HG02610 (cell line): Measurements from ENCODE around the gene PDGFRA.
"Not testable (repeated sequence)": the region's sequence is repeated elsewhere in the genome, so short reads cannot be mapped to it uniquely, and the experiment has no call there.

ENCODE experiments used
- ATAC-seq: cut with Tn5 transposase; IDR thresholded peaks from one replicate; pipeline ENCODE4 v1.9.1; 2021; ENCODE audit warnings: mild to moderate bottlenecking, moderate library complexity; ENCODE audit not compliant: unreplicated experiment

Gene PDGFRA

GRCh38 chr4:54317690-54318089 is 88.6 kb downstream of the PDGFRA start:
- ATAC-seq: no peak

DNA sequence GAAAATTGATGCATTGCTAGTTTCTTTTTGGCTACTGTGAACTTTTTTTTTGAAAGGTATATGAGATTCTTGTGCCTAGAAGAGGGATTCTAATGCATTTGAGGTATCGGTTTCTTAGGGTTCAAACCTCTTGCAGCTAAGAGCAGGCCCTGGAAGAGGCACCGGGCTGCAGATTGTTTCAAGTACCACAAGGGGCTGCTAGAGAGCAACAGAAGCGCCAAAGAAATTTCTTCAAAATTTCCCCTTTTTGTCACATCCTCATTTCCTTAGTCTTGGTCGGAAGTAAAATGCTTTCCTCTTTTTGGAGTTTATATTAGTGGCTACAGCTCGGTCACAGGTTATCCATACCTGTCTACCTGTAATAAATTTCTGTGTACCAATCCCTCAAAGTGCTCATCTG is 89.8 kb downstream of the PDGFRA start:
- peak; percentile 32 for ATAC-seq

DNA sequence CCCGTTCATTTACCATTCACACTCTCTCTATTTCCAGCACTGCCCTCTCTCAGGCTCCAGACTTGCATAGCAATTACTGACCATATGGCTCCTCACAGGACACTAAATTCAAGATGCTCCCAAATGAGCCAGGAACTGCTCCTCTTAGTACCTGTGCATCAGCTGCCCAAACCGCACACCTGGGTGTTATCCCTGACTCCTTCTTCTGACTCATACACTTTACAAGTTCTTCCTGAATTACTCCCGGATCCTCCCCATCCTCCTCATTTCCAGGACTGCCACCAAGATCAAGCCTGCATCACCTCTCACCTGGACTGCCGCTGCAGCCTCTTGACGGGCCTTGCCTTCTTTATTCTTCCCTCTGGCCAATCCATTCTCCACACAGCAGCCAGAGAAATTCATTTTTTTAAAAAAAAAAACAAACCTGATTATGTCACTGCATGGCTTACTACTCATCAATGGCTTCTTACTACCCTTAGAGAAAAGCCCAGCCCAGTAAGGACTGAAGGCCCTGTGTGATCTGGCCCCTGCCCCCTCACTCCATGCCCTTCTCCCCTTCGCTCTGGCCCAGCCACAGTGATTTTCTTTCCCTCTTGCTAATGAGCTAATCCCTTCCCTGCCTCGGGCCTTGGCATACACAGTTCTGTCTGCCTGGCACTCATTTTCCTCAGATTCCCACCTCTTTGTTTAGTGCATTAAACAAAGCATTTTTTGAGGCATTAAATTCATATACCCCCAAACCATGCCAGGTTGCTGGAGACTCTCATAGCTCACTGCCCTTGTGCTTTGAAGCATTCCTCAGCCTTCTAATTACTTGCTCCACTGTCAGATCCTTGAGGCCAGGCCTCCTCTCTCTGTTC is 92.0 kb downstream of the PDGFRA start:
- ATAC-seq: no peak

- ATAC-seq: peak; percentile 83
Observed at GRCh38 chr4:54322818-54323417, 93.8 kb downstream of the PDGFRA start.

GRCh38 chr4:54330896-54331295 is 101.8 kb downstream of the PDGFRA start:
- no peak for ATAC-seq

DNA sequence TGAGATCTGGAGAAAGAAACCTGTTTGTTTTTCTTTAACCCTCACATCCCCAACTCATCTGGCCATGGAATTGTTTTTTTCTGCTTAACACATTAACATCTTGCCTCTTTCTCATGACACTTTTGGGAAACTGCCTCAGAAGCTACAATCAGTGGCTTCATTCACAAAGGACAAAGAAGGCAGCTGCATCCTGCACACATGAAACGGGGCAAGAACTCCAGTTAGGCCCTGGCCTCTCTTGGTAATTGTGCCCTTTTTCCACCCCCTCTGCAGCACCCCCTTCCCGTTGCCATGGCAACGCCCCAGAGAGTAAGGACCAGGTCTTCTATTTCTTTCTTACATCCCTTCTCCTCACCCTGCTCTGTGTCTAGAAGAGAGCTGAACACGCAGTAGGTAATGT is 103.4 kb downstream of the PDGFRA start:
- ATAC-seq: no peak

DNA sequence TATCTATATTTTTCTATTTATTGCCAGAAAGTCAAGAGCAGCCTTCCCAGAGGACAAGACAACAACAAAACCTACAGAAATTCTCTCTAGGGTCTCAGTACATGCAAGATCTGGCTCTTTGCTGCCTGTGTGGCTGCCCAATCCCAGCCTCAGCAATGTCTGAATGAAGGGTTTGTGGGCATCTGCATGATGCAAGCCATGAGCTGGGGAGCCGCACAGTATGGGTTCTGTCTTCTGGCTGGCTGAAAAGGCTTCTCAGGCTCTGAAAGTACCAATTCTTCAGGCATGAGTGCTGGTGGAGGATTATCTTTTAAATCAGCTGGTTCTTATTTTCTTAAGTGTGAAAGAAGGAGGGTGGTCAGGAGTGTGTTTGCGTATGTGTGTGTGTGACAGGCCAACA is 104.6 kb downstream of the PDGFRA start:
- ATAC-seq: no peak

DNA sequence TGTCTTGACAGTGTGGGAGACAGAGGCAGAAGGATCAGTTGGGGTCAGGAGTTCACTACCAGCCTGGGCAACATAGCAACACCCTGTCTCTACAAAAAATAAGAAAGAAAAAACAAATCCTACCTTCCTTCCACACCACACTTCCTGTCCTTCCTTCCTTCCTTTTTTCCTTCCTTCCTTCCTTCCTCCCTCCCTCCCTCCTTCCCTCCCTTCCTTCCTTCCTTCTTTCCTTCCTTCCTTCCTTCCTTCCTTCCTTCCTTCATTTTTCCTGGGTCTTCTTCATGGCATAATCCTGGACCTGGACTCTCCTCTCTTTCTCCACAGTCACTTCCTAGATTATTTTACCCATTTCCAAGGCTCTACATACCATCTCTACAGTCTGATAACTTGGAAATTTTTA is 105.7 kb downstream of the PDGFRA start:
- not testable (repeated sequence) for ATAC-seq

GRCh38 chr4:54337009-54337408 is 107.9 kb downstream of the PDGFRA start:
- no peak for ATAC-seq

DNA sequence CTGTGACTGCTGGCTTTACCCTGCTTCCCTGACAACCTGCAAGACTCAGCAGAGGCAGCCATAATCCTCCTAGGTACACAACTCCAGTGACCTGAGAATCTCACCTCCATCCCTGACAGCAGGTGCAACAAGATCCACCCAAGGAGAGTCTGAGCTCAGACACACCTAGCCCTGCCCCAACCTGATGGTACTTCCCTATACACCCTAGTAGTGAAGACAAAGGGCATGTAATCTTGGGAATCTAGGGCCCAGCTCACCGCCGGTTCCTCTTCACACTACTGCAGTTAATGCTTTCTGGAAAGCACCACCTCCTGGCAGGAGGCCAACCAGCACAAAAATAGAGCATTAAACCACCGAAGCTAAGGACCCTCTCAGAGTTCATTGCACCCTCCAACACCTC is 113.0 kb downstream of the PDGFRA start:
- ATAC-seq: not testable (repeated sequence)
